Measurements from ENCODE around the gene CRB2.
"Not testable (repeated sequence)": the region's sequence is repeated elsewhere in the genome, so short reads cannot be mapped to it uniquely, and the experiment has no call there.

Gene CRB2

DNA sequence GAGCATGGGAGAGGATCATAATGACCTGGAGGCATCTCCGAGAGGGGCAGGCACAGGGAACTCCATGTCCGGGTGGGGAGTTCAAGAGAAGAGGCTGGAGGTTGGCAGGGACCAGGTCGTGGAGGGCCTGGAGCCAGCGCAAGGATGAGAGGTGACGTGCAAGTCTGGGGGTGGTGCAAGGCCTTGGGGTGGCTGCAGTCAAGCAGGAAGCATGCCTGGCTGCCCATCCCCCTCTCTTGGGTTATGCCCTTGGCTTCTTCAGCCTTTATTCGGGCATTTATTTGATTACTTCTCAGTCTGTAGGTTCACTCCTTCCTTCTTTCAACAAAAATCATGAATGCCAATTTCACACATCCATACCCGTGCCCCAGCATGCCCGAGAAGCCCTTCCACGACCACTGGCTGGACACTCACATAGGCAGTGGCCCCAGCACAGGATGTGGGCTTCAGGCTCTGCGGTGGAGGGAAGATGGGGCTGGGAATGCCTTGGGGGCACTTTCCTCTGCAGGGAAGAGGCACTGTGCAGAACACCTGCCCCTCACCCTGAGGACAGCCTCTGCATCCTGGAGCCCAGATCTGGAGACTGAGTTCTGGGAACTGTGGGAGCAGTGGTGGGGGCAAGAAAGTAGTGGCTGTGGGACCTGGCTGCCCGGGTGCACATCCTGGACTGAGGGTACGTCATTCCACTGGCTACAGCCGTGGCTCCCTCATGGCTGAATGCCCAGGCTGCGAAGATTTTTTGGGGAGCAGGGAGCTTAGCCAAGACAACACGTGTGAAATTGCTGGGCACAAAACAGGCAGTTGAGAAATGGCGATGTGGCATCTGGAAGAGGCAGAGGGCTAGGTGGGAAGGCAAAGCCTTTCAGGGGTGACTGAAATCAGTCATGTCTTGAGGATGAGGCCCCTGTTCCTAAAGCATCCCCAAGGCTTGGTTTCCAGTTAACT lies 38.6 kb downstream of the CRB2 start:
- DNase-seq (ENCODE audit: low read depth, low spot score): no peak

DNA sequence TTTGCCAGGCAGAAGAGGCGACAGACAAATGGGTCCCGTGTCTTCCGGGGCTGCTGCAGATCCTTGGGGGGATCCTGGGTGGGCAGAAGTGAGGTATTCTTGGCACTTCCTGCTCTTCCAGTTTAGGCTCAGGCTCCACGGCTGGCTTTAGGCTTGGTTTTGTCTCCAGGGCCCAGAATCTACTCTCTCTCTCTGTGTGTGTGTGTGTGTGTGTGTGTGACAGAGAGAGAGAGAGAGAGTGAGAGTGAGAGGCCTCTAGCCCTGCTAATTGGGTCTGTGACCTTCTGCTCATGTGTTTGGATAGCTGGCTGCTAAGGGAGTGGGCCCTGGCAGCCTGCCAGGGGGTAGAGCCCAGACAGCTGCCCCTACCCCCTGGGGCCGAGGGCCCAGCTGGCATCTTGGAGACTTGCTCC lies 39.3 kb downstream of the CRB2 start:
- DNase-seq (ENCODE audit: low read depth, low spot score): no peak
- H3K4me3 ChIP-seq (ENCODE audit: low read length): no peak overlapping the region

More for the DNA sequence above, 38.6 kb downstream of the CRB2 start:
- no peak overlapping the region for H3K4me3 ChIP-seq (ENCODE audit: low read length)

DNA sequence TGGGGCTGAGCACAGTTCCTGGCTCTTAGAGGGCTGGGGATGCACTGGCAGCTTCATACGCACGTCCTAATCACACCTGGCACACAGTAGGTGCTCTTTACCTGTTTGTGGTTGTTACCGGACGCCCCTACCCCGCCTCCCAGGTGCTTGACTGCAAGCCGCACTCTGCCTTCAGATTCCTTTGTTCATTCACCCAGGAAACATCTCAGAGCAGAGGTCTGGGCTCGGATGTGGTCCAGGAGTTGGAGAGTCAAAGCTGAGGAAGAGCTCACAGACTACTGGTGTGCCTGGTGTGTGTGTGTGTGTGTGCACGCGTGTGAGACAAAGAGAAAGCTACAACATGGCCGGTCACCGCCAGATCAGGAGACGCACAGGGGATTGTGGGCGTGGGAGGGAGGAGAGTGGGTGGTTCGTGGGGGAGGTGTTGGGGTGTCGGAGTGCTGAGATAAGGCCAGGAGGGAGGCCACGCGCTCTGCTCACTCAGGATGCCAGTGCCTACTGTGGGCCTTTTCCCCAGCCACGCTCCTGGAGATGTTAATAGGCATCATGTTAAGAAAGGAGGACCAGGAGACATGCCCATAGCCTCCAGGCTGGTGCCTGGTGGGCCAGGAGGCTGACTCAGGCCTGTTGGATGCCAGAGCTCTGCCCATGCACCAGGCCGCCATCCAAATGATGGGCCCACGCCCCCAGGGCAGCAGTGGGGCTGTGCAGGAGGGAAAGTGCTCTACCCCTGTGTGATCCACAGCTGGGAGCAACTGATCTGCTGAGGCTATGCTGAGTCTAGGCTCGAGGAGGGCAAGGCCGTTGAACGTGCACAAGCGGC lies 39.9 kb downstream of the CRB2 start:
- no peak for DNase-seq (ENCODE audit: low read depth, low spot score)
- H3K4me3 ChIP-seq (ENCODE audit: low read length): no peak overlapping the region

DNA sequence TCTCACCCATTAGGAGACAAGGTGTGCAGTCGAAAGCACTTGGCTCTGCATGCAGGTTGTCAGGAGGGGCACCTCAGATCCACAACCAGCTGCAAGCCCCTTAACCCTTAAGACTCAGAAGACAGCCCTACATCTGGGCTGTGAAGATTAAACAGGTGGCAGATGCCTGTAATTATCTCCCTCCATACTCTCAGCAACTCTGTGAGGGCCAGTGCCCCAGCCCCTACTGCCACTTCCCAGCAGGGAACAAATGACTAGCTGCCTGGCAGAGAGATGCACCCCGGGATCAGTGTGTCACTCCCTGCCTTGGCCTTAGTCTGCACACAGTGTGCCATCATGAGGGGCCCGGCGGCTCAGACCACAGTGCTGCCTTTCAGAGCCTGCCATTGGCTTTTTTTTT lies 42.0 kb downstream of the CRB2 start:
- no peak overlapping the region for H3K4me3 ChIP-seq (ENCODE audit: low read length)
- no peak for DNase-seq (ENCODE audit: low read depth, low spot score)

GRCh38 chr9:123398938-123399337 lies 42.9 kb downstream of the CRB2 start:
- not testable (repeated sequence) for H3K4me3 ChIP-seq (ENCODE audit: low read length); DNase-seq (ENCODE audit: low read depth, low spot score)

DNA sequence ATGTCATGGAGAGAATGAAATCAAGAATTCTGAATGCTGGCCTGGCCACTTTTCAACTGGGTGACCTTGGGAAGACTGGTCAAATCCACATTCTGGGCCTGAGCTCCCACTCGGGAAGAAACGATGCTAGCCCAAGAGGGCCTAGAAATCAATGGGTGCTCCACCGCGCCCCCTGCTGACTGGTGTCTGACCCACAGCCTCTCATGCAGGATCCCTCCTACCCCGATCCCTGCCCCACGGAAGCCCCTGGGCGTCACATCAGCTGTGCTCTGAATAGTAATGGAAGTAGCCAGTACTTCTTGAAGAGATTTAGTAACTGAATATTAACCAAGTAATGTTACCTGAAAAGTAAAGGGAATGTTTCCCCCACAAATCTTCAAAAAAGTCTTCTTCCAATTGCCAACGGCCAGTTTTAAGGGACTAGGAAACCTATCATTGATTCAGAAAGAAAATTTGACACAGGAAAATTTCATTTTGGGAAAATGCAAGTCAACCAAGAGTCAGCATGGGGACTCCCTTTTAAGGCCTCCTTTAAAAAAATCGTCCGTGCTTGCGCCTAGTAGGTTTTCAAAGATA lies 43.9 kb downstream of the CRB2 start:
- no peak for DNase-seq (ENCODE audit: low read depth, low spot score)
- H3K4me3 ChIP-seq (ENCODE audit: low read length): no peak overlapping the region

- no peak for DNase-seq (ENCODE audit: low read depth, low spot score)
- H3K4me3 ChIP-seq (ENCODE audit: low read length): no peak overlapping the region
These were observed 45.0 kb downstream of the CRB2 start for GRCh38 chr9:123400926-123401503.

GRCh38 chr9:123401879-123402513 lies 46.0 kb downstream of the CRB2 start:
- DNase-seq (ENCODE audit: low read depth, low spot score): peak; percentile 23

DNA sequence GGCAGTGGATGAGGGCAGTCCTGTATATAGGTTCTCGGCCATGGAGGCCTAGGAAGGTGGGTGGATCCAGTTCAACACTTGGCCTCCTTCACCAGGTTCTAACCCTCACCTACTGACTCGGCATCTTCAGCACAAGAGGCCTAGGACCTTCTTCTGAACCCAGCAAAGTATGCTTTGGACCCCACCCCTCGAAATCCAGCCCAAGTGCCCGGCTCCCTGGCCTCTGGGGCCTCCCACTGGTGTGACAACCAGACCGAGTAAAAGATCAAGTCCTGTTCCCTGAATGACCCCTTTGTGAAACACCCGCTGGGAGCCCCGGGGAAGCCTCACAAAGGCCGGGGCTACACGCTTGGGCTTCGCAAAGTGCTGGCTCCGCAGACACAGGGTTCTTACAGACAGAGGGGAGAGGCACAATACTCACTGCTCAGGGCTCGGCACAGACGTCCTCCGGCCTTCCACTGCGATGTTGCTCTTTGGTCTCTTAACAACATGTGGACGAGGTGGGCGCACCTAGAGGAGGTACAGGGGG lies 47.0 kb downstream of the CRB2 start:
- DNase-seq (ENCODE audit: low read depth, low spot score): no peak
- H3K4me3 ChIP-seq (ENCODE audit: low read length): no peak overlapping the region

More at GRCh38 chr9:123401879-123402513, 46.0 kb downstream of the CRB2 start:
- H3K4me3 ChIP-seq (ENCODE audit: low read length): no peak overlapping the region

DNA sequence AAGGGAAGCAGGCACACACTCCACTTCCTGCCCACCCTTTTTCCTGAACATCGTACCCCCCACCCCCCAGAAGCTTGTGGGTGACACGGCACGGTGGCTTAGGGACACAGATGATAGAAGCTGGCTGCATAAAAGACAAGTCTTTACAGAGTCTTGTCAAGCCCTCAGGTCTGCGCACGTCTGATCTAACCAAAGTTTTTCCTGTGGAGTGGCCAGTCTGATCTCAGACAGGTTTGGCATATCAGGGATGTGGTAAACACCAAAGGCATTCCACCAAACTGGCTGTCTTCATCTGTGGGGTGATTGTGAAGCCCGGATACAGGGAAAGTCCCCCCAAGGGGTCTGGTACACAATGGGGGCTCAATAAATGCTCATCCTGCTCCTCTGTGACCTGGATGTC lies 50.0 kb downstream of the CRB2 start:
- DNase-seq (ENCODE audit: low read depth, low spot score): peak; percentile 15
- no peak overlapping the region for H3K4me3 ChIP-seq (ENCODE audit: low read length)

DNA sequence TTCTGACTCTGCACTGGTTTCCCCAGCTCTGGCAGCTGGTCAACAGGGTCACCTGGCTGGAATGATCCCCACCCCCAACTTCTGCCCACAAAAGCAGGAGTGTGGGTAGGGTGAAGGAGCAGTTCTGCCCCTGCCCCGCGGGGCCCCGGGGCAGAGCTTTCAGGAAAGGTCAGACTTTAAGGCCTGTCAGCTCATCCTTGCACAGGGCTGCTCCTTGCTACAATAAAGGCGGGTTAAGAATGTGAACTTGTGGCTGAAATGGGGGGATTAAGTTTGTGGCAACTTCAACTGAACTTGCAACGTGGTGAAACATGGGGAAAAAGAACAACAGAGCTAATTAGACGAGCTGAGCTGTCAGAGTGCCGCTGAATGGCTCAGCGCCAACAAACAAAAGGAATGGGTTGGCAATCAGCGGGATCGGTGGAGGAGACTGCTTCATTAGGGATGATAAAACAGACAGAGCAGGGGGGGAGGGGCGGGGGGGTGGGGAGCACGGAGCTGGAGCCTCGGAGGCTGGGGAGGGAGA lies 50.8 kb downstream of the CRB2 start:
- no peak overlapping the region for H3K4me3 ChIP-seq (ENCODE audit: low read length)
- DNase-seq (ENCODE audit: low read depth, low spot score): no peak

DNA sequence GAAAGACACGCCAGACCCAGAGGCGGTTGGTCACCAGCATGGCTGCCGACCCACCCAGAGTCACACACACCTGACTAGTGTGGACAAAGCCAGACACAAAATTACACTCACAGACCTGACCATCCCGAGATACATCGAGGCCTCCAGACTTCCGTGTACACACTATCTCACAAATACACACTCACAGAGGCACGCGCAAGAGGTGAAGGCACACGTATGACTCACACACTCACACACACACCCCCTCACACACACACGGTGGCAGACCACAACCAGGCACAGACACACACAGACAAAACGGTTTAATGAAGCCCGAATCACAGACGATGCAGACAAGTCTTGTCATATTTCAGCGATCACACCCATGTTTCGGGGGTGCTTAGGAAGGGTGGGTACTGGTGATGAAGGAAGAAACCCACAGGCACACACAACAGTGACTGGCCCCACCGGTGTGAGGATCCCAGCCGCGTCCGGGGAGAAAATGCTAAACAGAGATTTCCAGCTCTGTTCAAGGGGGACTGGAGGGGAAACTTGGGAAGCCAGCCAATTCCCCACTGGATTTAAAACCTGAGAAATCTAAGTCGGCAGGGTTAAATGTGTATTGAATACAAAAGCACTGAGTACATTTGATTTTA lies 51.3 kb downstream of the CRB2 start:
- DNase-seq (ENCODE audit: low read depth, low spot score): no peak
- no peak overlapping the region for H3K4me3 ChIP-seq (ENCODE audit: low read length)

GRCh38 chr9:123408313-123409262 lies 52.6 kb downstream of the CRB2 start:
- no peak for DNase-seq (ENCODE audit: low read depth, low spot score)
- H3K4me3 ChIP-seq (ENCODE audit: low read length): no peak overlapping the region

- H3K4me3 ChIP-seq (ENCODE audit: low read length): no peak overlapping the region
These were observed 54.4 kb downstream of the CRB2 start for GRCh38 chr9:123410281-123410910.

DNA sequence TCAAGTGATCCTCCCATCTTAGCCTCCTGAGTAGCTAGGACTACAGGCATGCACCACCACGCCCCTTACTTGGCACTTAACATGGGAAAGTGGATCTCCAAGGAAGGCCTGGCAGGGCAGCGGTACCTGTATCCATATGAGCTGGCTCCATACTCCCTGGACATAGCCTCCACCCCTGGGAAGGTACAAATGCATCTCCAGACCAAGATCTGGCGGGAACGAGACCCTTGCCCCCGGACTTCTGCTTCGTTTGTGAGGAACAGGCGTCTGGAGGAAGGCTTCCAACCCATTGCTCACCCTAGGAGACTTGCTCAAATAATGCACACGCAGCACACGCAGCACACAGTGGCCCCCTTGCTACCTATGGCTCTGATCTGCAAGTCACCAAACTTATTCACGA lies 55.2 kb downstream of the CRB2 start:
- no peak overlapping the region for H3K4me3 ChIP-seq (ENCODE audit: low read length)
- DNase-seq (ENCODE audit: low read depth, low spot score): no peak

More at GRCh38 chr9:123410281-123410910, 54.4 kb downstream of the CRB2 start:
- DNase-seq (ENCODE audit: low read depth, low spot score): no peak

- DNase-seq (ENCODE audit: low read depth, low spot score): no peak
- no peak overlapping the region for H3K4me3 ChIP-seq (ENCODE audit: low read length)
These were observed 55.6 kb downstream of the CRB2 start for GRCh38 chr9:123411636-123412035.
